ENCODE data around the gene RNF217. TPM values are rescaled to one million over a fixed set of nuclear protein-coding genes. Genes with fewer than 3 reads are reported as not detected.

RNF217 gene
- total RNA-seq, 1 donor from 2014 or later: 25.5 TPM

GRCh38 chr6:125015152-125015551 lies 52.9 kb downstream of the RNF217 start:
- TF ChIP-seq, protein P1, sequence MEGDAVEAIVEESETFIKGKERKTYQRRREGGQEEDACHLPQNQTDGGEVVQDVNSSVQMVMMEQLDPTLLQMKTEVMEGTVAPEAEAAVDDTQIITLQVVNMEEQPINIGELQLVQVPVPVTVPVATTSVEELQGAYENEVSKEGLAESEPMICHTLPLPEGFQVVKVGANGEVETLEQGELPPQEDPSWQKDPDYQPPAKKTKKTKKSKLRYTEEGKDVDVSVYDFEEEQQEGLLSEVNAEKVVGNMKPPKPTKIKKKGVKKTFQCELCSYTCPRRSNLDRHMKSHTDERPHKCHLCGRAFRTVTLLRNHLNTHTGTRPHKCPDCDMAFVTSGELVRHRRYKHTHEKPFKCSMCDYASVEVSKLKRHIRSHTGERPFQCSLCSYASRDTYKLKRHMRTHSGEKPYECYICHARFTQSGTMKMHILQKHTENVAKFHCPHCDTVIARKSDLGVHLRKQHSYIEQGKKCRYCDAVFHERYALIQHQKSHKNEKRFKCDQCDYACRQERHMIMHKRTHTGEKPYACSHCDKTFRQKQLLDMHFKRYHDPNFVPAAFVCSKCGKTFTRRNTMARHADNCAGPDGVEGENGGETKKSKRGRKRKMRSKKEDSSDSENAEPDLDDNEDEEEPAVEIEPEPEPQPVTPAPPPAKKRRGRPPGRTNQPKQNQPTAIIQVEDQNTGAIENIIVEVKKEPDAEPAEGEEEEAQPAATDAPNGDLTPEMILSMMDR (IDR thresholded peaks at IDR 0.05): no peak
- Histone ChIP-seq H3K27me3 (ENCODE audit: low read depth) (no peaks in the 10 kb centered on the region), H3K27ac (no peak overlapping the region), H3K36me3 (no peaks in the 10 kb centered on the region), H3K9me3 (no peaks in the 10 kb centered on the region), H3K4me3 (no peak overlapping the region), H3K4me1 (peaks cover 6% of the 10 kb centered on the region)
- no peak for ATAC-seq
- intact Hi-C loops (cut with DNase I): no loop called here
- DNase-seq: no peak

GRCh38 chr6:125018136-125018535 lies 55.9 kb downstream of the RNF217 start:
- Histone ChIP-seq H3K4me3 (no peak overlapping the region), H3K27me3 (ENCODE audit: low read depth) (no peaks in the 10 kb centered on the region), H3K4me1 (peaks cover 18% of the 10 kb centered on the region), H3K36me3 (no peaks in the 10 kb centered on the region), H3K9me3 (no peaks in the 10 kb centered on the region), H3K27ac (no peak overlapping the region)
- DNase-seq (no peak), ATAC-seq (no peak)
- TF ChIP-seq, protein P1 (IDR thresholded peaks at IDR 0.05): no peak
- intact Hi-C loops (cut with DNase I): no loop called here

GRCh38 chr6:125019281-125019680 lies 57.0 kb downstream of the RNF217 start:
- no peak overlapping the region for H3K27ac ChIP-seq
- H3K36me3 ChIP-seq: no peaks in the 10 kb centered on the region
- ATAC-seq (no peak), DNase-seq (no peak)
- no peak overlapping the region for H3K4me3 ChIP-seq
- H3K9me3 ChIP-seq: no peaks in the 10 kb centered on the region
- H3K4me1 ChIP-seq: peaks cover 15% of the 10 kb centered on the region
- H3K27me3 ChIP-seq (ENCODE audit: low read depth): no peaks in the 10 kb centered on the region
- intact Hi-C loops (cut with DNase I): no loop called here
- TF ChIP-seq, protein P1 (IDR thresholded peaks at IDR 0.05): no peak

DNA sequence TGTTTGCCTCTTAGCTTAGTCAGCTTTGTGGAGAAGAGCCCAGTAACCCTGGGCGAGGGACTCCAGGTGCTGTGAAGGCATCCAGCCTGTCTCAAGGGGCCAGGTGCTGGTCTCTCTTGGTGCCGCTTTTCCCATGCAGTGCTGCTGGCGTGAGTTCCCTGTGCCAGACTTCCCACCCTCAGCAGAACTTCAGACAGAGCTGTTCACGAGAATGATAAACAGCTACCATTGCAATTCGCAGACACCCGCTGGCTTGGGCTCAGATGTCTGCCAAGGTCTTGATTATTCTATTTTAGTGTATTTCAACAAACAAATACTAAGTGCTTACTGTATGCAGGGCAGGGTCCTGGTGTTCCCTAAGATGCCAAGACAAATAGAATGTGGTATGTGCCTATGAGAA lies 57.7 kb downstream of the RNF217 start:
- ATAC-seq (no peak), DNase-seq (no peak)
- H3K4me1 ChIP-seq: peaks cover 13% of the 10 kb centered on the region
- H3K36me3 ChIP-seq: no peaks in the 10 kb centered on the region
- TF ChIP-seq, protein P1 (IDR thresholded peaks at IDR 0.05): no peak
- no peaks in the 10 kb centered on the region for H3K9me3 ChIP-seq
- intact Hi-C loops (cut with DNase I): no loop called here
- H3K4me3 ChIP-seq: no peak overlapping the region
- H3K27ac ChIP-seq: no peak overlapping the region
- no peaks in the 10 kb centered on the region for H3K27me3 ChIP-seq (ENCODE audit: low read depth)

DNA sequence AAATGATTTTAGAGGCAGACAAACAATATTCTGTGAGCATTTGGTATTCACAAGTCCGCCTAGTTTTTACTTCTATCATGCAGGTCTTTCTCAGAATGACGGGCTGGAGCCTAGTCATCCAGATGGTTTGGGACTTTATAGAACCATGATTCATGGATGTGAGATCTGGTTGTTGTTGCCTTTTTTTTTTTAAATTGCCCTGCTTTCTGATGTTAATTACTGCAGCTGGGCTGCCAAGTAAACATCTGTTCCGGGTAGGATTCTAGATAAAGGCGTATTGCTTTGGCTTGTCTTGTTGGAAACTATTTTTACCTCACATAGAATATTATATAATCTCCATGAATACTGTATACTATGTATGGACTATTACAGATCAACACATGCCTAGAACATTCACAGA lies 58.1 kb downstream of the RNF217 start:
- TF ChIP-seq, protein P1 (IDR thresholded peaks at IDR 0.05): no peak
- Histone ChIP-seq H3K4me3 (no peak overlapping the region), H3K4me1 (peaks cover 13% of the 10 kb centered on the region), H3K36me3 (no peaks in the 10 kb centered on the region), H3K9me3 (no peaks in the 10 kb centered on the region), H3K27ac (no peak overlapping the region), H3K27me3 (ENCODE audit: low read depth) (no peaks in the 10 kb centered on the region)
- ATAC-seq (no peak), DNase-seq (no peak)
- intact Hi-C loops (cut with DNase I): no loop called here
